HCT116 (cell line): ENCODE results near the gene SH2D3C. TPM values are rescaled to one million over a fixed set of nuclear protein-coding genes. Genes with fewer than 3 reads are reported as not detected.

ENCODE experiments used
- ATAC-seq: fragments of 200-7000 bp; cut with Tn5 transposase; 2 replicates; pipeline ENCODE4 v1.9.1; 2020; ENCODE audit warnings: mild to moderate bottlenecking, moderate library complexity
- BruUV-seq: library from RNA; stranded (reverse); fragments of 400-500 nt; replicated peaks from 2 replicates; lab custom pipeline; 2021; lab: Mats Ljungman, UMichigan
- CTCF ChIA-PET: fragments of 300-600 bp; sonication (Branson Sonifier 250); formaldehyde crosslinking; loops from one replicate; lab custom pipeline; 2021; ENCODE audit warnings: antibody characterized with exemption; lab: Charles Lee
- POLR2A ChIA-PET: fragments of 300-600, 350-600 bp; sonication (Branson Sonifier 250); formaldehyde crosslinking; loops from one replicate; lab custom pipeline; 2021; ENCODE audit warnings: antibody characterized with exemption; lab: Charles Lee
- RAD21 ChIA-PET, 2 experiments: fragments of 300-600 bp; sonication (Branson Sonifier 250); formaldehyde crosslinking; loops; one replicate each; lab custom pipeline; 2023; ENCODE audit warnings: low total read pairs in 2 of 2; ENCODE audit not compliant: uncharacterized antibody in 2 of 2, unreplicated experiment in 2 of 2, low non-redundant PET in 1 of 2; lab: Charles Lee
- DNase-seq: peaks from one replicate; pipeline ENCODE4 v3.0.0-alpha.2; 2010; ENCODE audit warnings: low read depth, low spot score
- H2AFZ ChIP-seq: fragments of 200-600 bp; shearing (Covaris generic), sonication (generic); 2 replicates; pipeline ENCODE4 v1.6.1; 2017; ENCODE audit warnings: low read depth, mixed run types, mixed read lengths, antibody characterized with exemption, low read length; ENCODE audit not compliant: poor library complexity, severe bottlenecking
- H3K27ac ChIP-seq: 2 replicates; pipeline ENCODE4 v1.5.1; 2012; ENCODE audit warnings: low read depth, low read length
- H3K27me3 ChIP-seq: fragments of 200-600 bp; sonication (generic); 2 replicates; pipeline ENCODE4 v1.6.1; 2016; ENCODE audit warnings: mixed run types, low read length, mixed read lengths; ENCODE audit not compliant: insufficient read depth
- H3K36me3 ChIP-seq, 2 experiments: fragments of 200-500 bp in 1 of 2; fragments of 200-600 bp in 1 of 2; sonication (Bioruptor generic) in 1 of 2; sonication (generic) in 1 of 2; 2 replicates each; pipeline versions ENCODE4 v1.5.1 to v1.6.1; 2014 to 2016; ENCODE audit warnings: low read length in 2 of 2, inconsistent platforms in 1 of 2, mixed read lengths in 1 of 2, mixed run types in 1 of 2; ENCODE audit not compliant: insufficient read depth in 2 of 2, control insufficient read depth in 1 of 2
- H3K4me1 ChIP-seq, 2 experiments: fragments of 200-600 bp in 1 of 2; sonication (generic) in 1 of 2; 2 replicates each; pipeline versions ENCODE4 v1.5.1 to v1.6.1; 2012 to 2017; ENCODE audit warnings: low read length in 2 of 2, inconsistent platforms in 1 of 2, mild to moderate bottlenecking in 1 of 2, mixed read lengths in 1 of 2, mixed run types in 1 of 2, moderate library complexity in 1 of 2; ENCODE audit not compliant: insufficient read depth in 2 of 2, control insufficient read depth in 1 of 2
- H3K4me2 ChIP-seq: fragments of 200-600 bp; sonication (generic); 2 replicates; pipeline ENCODE4 v1.6.1; 2017; ENCODE audit warnings: mixed run types, low read length, mixed read lengths
- H3K4me3 ChIP-seq, 2 experiments: fragments of 200-600 bp in 1 of 2; sonication (generic) in 1 of 2; replicated peaks in 1 of 2; 2 replicates each; pipeline ENCODE4 v1.5.1; 2011 to 2016; ENCODE audit warnings: low read length in 2 of 2, control low read depth in 1 of 2, low read depth in 1 of 2, mild to moderate bottlenecking in 1 of 2, mixed read lengths in 1 of 2, mixed run types in 1 of 2
- H3K79me2 ChIP-seq: fragments of 200-600 bp; sonication (generic); 2 replicates; pipeline ENCODE4 v1.6.1; 2017; ENCODE audit warnings: mild to moderate bottlenecking, mixed run types, low read length, moderate library complexity, mixed read lengths; ENCODE audit not compliant: insufficient read depth
- H3K9ac ChIP-seq: fragments of 200-600 bp; sonication (generic); 2 replicates; pipeline ENCODE4 v1.6.1; 2016; ENCODE audit warnings: low read length, mixed read lengths
- H3K9me2 ChIP-seq: fragments of 200-600 bp; sonication (generic), shearing (Covaris generic); 2 replicates; pipeline ENCODE4 v1.6.1; 2017; ENCODE audit warnings: mixed run types, mild to moderate bottlenecking, moderate library complexity; ENCODE audit not compliant: insufficient read depth
- H3K9me3 ChIP-seq, 2 experiments: fragments of 200-500 bp in 1 of 2; fragments of 200-600 bp in 1 of 2; sonication (Bioruptor generic) in 1 of 2; sonication (generic) in 1 of 2; 2 replicates each; pipeline ENCODE4 v1.6.1; 2014 to 2017; ENCODE audit warnings: low read length in 2 of 2, mixed read lengths in 2 of 2, inconsistent platforms in 1 of 2, low read depth in 1 of 2, mild to moderate bottlenecking in 1 of 2, mixed run types in 1 of 2, moderate library complexity in 1 of 2; ENCODE audit not compliant: control insufficient read depth in 1 of 2, insufficient read depth in 1 of 2
- H4K20me1 ChIP-seq: fragments of 200-600 bp; sonication (generic), shearing (Covaris generic); 2 replicates; pipeline ENCODE4 v1.6.1; 2017; ENCODE audit warnings: mixed run types, mild to moderate bottlenecking, moderate library complexity; ENCODE audit not compliant: insufficient read depth
- CEBPB ChIP-seq: IDR thresholded peaks from 2 replicates; pipeline ENCODE4 v1.6.1; 2012; ENCODE audit warnings: low read depth
- ELF1 ChIP-seq: IDR thresholded peaks from 2 replicates; pipeline ENCODE4 v1.6.1; 2012; ENCODE audit warnings: low read depth, borderline replicate concordance
- EZH2 ChIP-seq: fragments of 200-600 bp; sonication (generic); IDR thresholded peaks from 2 replicates; pipeline ENCODE4 v1.6.1; 2017; ENCODE audit warnings: antibody characterized with exemption, mixed run types
- EZH2phosphoT487 ChIP-seq: fragments of 200-600 bp; IDR thresholded peaks from 2 replicates; pipeline ENCODE4 v1.6.1; 2018; ENCODE audit warnings: antibody characterized with exemption, borderline replicate concordance
- FOSL1 ChIP-seq: IDR thresholded peaks from 2 replicates; pipeline ENCODE4 v1.6.1; 2012; ENCODE audit warnings: low read depth
- JUND ChIP-seq: IDR thresholded peaks from 2 replicates; pipeline ENCODE4 v1.6.1; 2012
- POLR2A ChIP-seq: IDR thresholded peaks from 2 replicates; pipeline ENCODE4 v1.7.0; 2011; ENCODE audit warnings: borderline replicate concordance; ENCODE audit not compliant: insufficient read depth, insufficient read length; ENCODE audit errors: extremely low read depth
- POLR2AphosphoS5 ChIP-seq: IDR thresholded peaks from 2 replicates; pipeline ENCODE4 v1.6.1; 2011; ENCODE audit warnings: mild to moderate bottlenecking, low read depth, low read length, moderate library complexity
- RAD21 ChIP-seq: IDR thresholded peaks from 2 replicates; pipeline ENCODE4 v1.6.1; 2012; ENCODE audit warnings: low read depth, mild to moderate bottlenecking
- SP1 ChIP-seq: IDR thresholded peaks from 2 replicates; pipeline ENCODE4 v1.6.1; 2012; ENCODE audit warnings: low read depth
- SRF ChIP-seq: IDR thresholded peaks from 2 replicates; pipeline ENCODE4 v1.6.1; 2012; ENCODE audit warnings: low read depth
- TCF7L2 ChIP-seq: IDR thresholded peaks from 2 replicates; pipeline ENCODE4 v1.7.0; 2011; ENCODE audit warnings: borderline replicate concordance, inconsistent platforms; ENCODE audit not compliant: insufficient read depth, insufficient read length; ENCODE audit errors: extremely low read depth
- ZFX ChIP-seq: fragments of 450-650 bp; IDR thresholded peaks from 2 replicates; pipeline ENCODE4 v1.6.1; 2017
- intact Hi-C: fragments of 100-400 bp; cut with micrococcal nuclease; formaldehyde crosslinking; loops from 2 replicates; pipeline ENCODE4 v1.10.0; 2022
- total RNA-seq: library from RNA; stranded (reverse); gene quantifications from one replicate; pipeline ENCODE4 v1.2.1, GENCODE V29; 2021; ENCODE audit not compliant: unreplicated experiment
- TF ChIP-seq, protein P1 (sequence below): IDR thresholded peaks from 2 replicates; pipeline ENCODE4 v1.6.1; 2011; ENCODE audit warnings: mild to moderate bottlenecking, low read length, moderate library complexity; ENCODE audit not compliant: insufficient replicate concordance; ENCODE audit errors: extremely low read depth
- TF ChIP-seq, protein P2 (sequence below): IDR thresholded peaks from 2 replicates; pipeline ENCODE4 v1.6.1; 2012
- TF ChIP-seq, protein P3 (sequence below): IDR thresholded peaks from 2 replicates; pipeline ENCODE4 v1.6.1; 2012; ENCODE audit warnings: low read depth

SH2D3C gene
- total RNA-seq, 1 experiment from 2014 or later = 1.3 TPM

DNA sequence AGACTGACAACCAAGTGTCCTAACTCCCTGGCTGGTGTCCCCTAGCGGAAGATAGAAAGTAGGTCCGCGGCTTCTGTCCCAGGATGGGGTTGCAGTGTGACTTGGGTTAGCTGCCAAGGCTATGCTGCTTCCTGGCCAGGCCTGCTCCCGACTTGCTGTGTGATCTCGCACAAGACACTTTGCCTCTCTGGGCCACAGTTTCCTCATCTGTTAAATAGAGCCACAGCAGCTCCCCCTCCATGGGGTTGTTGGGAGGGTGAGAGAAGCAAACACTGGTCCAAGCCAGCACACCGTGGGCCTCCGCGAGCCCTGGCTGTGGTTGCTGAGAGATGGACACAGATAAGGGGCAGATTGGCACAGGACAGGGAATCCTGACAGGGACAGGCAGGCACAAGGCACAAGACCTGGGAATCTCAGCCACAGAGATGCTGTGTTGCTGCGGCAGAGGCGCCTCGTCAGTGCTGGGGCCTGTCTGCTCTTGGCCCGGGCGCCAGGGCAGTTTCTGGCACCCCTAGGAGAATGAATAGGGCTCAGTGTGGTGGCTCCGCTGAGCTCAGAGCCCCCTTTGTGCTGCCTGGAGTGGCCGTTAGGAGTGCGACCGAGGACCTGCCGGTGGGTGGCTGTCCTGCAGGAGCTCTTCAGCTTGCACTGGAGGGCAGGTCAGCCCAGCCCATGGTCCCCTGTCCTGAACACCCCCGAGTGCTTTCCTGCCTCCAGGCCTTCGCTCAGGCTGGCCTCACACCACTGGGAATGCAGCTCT is 1.8 kb upstream of the SH2D3C start:
- Histone ChIP-seq H3K27me3 (no peaks in the 10 kb centered on the region), H2AFZ (no peak overlapping the region), H3K4me1 (peaks cover 5% of the 10 kb centered on the region in 2 experiments; a peak in 3 of 4 replicates), H3K36me3 (no peaks in the 10 kb centered on the region), H3K4me2 (no peak overlapping the region), H3K79me2 (no peaks in the 10 kb centered on the region), H4K20me1 (no peaks in the 10 kb centered on the region), H3K9ac (no peak overlapping the region), H3K9me2 (no peaks in the 10 kb centered on the region), H3K9me3 (no peaks in the 10 kb centered on the region), H3K27ac (no peak overlapping the region; the same call in 1 of the 2 replicates), H3K4me3 (no peak overlapping the region)
- TF ChIP-seq FOSL1 = no peak
- TF ChIP-seq, protein P1, sequence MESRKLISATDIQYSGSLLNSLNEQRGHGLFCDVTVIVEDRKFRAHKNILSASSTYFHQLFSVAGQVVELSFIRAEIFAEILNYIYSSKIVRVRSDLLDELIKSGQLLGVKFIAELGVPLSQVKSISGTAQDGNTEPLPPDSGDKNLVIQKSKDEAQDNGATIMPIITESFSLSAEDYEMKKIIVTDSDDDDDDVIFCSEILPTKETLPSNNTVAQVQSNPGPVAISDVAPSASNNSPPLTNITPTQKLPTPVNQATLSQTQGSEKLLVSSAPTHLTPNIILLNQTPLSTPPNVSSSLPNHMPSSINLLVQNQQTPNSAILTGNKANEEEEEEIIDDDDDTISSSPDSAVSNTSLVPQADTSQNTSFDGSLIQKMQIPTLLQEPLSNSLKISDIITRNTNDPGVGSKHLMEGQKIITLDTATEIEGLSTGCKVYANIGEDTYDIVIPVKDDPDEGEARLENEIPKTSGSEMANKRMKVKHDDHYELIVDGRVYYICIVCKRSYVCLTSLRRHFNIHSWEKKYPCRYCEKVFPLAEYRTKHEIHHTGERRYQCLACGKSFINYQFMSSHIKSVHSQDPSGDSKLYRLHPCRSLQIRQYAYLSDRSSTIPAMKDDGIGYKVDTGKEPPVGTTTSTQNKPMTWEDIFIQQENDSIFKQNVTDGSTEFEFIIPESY = no peak
- TF ChIP-seq POLR2AphosphoS5 = no peak
- TF ChIP-seq, protein P2, sequence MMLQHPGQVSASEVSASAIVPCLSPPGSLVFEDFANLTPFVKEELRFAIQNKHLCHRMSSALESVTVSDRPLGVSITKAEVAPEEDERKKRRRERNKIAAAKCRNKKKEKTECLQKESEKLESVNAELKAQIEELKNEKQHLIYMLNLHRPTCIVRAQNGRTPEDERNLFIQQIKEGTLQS = no peak
- TF ChIP-seq CEBPB = no peak
- no peak for TF ChIP-seq SP1
- no peak for TF ChIP-seq SRF
- TF ChIP-seq POLR2A = no peak
- no peak for TF ChIP-seq RAD21
- TF ChIP-seq EZH2 = no peak
- TF ChIP-seq ELF1 = no peak
- no peak for TF ChIP-seq TCF7L2
- TF ChIP-seq ZFX = no peak
- TF ChIP-seq JUND = no peak
- no peak for TF ChIP-seq EZH2phosphoT487
- TF ChIP-seq, protein P3, sequence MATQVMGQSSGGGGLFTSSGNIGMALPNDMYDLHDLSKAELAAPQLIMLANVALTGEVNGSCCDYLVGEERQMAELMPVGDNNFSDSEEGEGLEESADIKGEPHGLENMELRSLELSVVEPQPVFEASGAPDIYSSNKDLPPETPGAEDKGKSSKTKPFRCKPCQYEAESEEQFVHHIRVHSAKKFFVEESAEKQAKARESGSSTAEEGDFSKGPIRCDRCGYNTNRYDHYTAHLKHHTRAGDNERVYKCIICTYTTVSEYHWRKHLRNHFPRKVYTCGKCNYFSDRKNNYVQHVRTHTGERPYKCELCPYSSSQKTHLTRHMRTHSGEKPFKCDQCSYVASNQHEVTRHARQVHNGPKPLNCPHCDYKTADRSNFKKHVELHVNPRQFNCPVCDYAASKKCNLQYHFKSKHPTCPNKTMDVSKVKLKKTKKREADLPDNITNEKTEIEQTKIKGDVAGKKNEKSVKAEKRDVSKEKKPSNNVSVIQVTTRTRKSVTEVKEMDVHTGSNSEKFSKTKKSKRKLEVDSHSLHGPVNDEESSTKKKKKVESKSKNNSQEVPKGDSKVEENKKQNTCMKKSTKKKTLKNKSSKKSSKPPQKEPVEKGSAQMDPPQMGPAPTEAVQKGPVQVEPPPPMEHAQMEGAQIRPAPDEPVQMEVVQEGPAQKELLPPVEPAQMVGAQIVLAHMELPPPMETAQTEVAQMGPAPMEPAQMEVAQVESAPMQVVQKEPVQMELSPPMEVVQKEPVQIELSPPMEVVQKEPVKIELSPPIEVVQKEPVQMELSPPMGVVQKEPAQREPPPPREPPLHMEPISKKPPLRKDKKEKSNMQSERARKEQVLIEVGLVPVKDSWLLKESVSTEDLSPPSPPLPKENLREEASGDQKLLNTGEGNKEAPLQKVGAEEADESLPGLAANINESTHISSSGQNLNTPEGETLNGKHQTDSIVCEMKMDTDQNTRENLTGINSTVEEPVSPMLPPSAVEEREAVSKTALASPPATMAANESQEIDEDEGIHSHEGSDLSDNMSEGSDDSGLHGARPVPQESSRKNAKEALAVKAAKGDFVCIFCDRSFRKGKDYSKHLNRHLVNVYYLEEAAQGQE = no peak
- ChIA-PET POLR2A (interaction anchor here (0.8 kb wide), 1 partner anchor 40 kb away, joined by 4 read pairs; no protein-coding TSS in a partner anchor), RAD21 (no interaction called here), CTCF (interaction anchor here (1.1 kb wide), 1 partner anchor 46 kb away, joined by 4 read pairs; the partner anchor contains the start of gene TOR2A)
- intact Hi-C loops = no loop called here
- no peak for ATAC-seq
- DNase-seq = no peak
- no TSS peak for BruUV-seq
